ENCODE results near the gene GAMT. TPM values are rescaled to one million over a fixed set of nuclear protein-coding genes. Genes with fewer than 3 reads are reported as not detected.

The GAMT gene
- total RNA-seq, 1 donor from 2014 or later, result 7.1 TPM

- ATAC-seq (no peak), DNase-seq (no peak)
- TF ChIP-seq, protein P1, sequence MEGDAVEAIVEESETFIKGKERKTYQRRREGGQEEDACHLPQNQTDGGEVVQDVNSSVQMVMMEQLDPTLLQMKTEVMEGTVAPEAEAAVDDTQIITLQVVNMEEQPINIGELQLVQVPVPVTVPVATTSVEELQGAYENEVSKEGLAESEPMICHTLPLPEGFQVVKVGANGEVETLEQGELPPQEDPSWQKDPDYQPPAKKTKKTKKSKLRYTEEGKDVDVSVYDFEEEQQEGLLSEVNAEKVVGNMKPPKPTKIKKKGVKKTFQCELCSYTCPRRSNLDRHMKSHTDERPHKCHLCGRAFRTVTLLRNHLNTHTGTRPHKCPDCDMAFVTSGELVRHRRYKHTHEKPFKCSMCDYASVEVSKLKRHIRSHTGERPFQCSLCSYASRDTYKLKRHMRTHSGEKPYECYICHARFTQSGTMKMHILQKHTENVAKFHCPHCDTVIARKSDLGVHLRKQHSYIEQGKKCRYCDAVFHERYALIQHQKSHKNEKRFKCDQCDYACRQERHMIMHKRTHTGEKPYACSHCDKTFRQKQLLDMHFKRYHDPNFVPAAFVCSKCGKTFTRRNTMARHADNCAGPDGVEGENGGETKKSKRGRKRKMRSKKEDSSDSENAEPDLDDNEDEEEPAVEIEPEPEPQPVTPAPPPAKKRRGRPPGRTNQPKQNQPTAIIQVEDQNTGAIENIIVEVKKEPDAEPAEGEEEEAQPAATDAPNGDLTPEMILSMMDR (IDR thresholded peaks at IDR 0.05), result no peak
- no peak overlapping the region for H3K4me3 ChIP-seq
- H3K9me3 ChIP-seq, result no peaks in the 10 kb centered on the region
- H3K27ac ChIP-seq, result no peak overlapping the region
- H3K36me3 ChIP-seq, result peaks cover 10% of the 10 kb centered on the region
- intact Hi-C loops (cut with DNase I), result no loop called here
- no peaks in the 10 kb centered on the region for H3K27me3 ChIP-seq
- peaks cover 7% of the 10 kb centered on the region for H3K4me1 ChIP-seq
Observed at GRCh38 chr19:1353144-1353543, 48.2 kb downstream of the GAMT start.

DNA sequence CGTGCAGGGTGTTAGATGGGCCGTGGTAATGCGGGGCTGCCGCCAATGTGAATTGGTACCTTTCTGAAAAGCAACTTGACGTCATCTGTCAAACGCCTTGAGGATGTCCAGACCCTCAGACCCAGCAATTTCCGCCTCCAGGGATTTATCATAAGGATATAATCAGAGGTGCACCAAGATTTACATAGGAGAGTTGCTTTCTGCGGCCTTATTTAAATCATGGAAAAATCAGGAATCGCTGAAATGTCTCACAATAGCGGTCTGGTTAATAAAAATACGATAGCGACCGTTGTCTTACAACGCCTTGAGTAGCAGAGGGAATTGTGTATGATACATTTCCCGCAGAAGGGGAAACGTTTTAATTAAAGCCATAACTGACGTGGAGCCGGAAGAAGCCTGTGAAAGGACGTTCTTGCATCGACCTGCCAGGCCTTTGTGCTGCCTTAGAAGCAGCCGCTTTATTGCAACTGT, 49.9 kb downstream of the GAMT start:
- Histone ChIP-seq H3K4me3 (no peak overlapping the region), H3K27me3 (no peaks in the 10 kb centered on the region), H3K27ac (no peak overlapping the region), H3K36me3 (no peaks in the 10 kb centered on the region), H3K4me1 (peaks cover 7% of the 10 kb centered on the region), H3K9me3 (no peaks in the 10 kb centered on the region)
- TF ChIP-seq, protein P1 (IDR thresholded peaks at IDR 0.05), result no peak
- ATAC-seq (no peak), DNase-seq (no peak)
- intact Hi-C loops (cut with DNase I), result no loop called here

GRCh38 chr19:1350867-1351266, 50.5 kb downstream of the GAMT start:
- H3K4me1 ChIP-seq, result peaks cover 2% of the 10 kb centered on the region
- no peak for DNase-seq
- intact Hi-C loops (cut with DNase I), result no loop called here
- no peak overlapping the region for H3K4me3 ChIP-seq
- no peak overlapping the region for H3K27ac ChIP-seq
- H3K9me3 ChIP-seq, result no peaks in the 10 kb centered on the region
- no peaks in the 10 kb centered on the region for H3K27me3 ChIP-seq
- H3K36me3 ChIP-seq, result no peaks in the 10 kb centered on the region
- ATAC-seq, result no peak
- TF ChIP-seq, protein P1 (IDR thresholded peaks at IDR 0.05), result no peak

GRCh38 chr19:1349211-1349610, 52.1 kb downstream of the GAMT start:
- H3K36me3 ChIP-seq, result no peaks in the 10 kb centered on the region
- H3K27me3 ChIP-seq, result no peaks in the 10 kb centered on the region
- no peak overlapping the region for H3K4me3 ChIP-seq
- no peak overlapping the region for H3K27ac ChIP-seq
- no peaks in the 10 kb centered on the region for H3K9me3 ChIP-seq
- H3K4me1 ChIP-seq, result no peaks in the 10 kb centered on the region
- DNase-seq, result no peak
- no peak for ATAC-seq
- TF ChIP-seq, protein P1 (IDR thresholded peaks at IDR 0.05), result no peak
- intact Hi-C loops (cut with DNase I), result no loop called here

Other genes starting within 250 kb of the GAMT start
- gene SBNO2, start 227.3 kb downstream of the GAMT start, total RNA-seq, result 125 TPM
- 51.8 TPM for gene STK11, start 195.8 kb downstream of the GAMT start, total RNA-seq
- gene CBARP, start 163.5 kb downstream of the GAMT start, total RNA-seq, result 1.0 TPM
- gene ATP5F1D, start 159.8 kb downstream of the GAMT start, total RNA-seq, result 126 TPM
- gene MIDN, start 153.0 kb downstream of the GAMT start, total RNA-seq, result 135 TPM
- 322 TPM for gene CIRBP, start 132.2 kb downstream of the GAMT start, total RNA-seq
- 41.4 TPM for gene FAM174C, start 126.0 kb downstream of the GAMT start, total RNA-seq
- gene EFNA2, start 115.7 kb downstream of the GAMT start, total RNA-seq, result not detected
- gene NDUFS7, start 17.6 kb downstream of the GAMT start, total RNA-seq, result 78.2 TPM
- gene DAZAP1, start 6.0 kb upstream of the GAMT start, total RNA-seq, result 98.7 TPM
- gene RPS15, start 36.9 kb upstream of the GAMT start, total RNA-seq, result 841 TPM
- 0.20 TPM for gene APC2, start 48.6 kb upstream of the GAMT start, total RNA-seq
- 26.3 TPM for gene C19orf25, start 77.7 kb upstream of the GAMT start, total RNA-seq
- 4.3 TPM for gene PCSK4, start 88.8 kb upstream of the GAMT start, total RNA-seq
- gene REEP6, start 89.6 kb upstream of the GAMT start, total RNA-seq, result 1.2 TPM
- 4.8 TPM for gene ADAMTSL5, start 111.5 kb upstream of the GAMT start, total RNA-seq
- not detected for gene PLK5, start 122.5 kb upstream of the GAMT start, total RNA-seq
- 25.3 TPM for gene MEX3D, start 166.8 kb upstream of the GAMT start, total RNA-seq
- 78.7 TPM for gene MBD3, start 191.3 kb upstream of the GAMT start, total RNA-seq
- 167 TPM for gene UQCR11, start 203.9 kb upstream of the GAMT start, total RNA-seq

All from upper lobe of right lung (tissue), 1 donor.